Measurements from ENCODE around the gene ABCG2. TPM values are rescaled to one million over a fixed set of nuclear protein-coding genes. Genes with fewer than 3 reads are reported as not detected.

ABCG2 gene
- total RNA-seq, 2 donors from 2014 or later: 12.3 to 15.3 TPM

GRCh38 chr4:88171206-88171605 is 12.8 kb upstream of the ABCG2 start:
- H3K27ac ChIP-seq: no peak overlapping the region
- intact Hi-C loops (cut with DNase I): no loop called here
- H3K4me1 ChIP-seq (replicated peaks): no peaks in the 10 kb centered on the region
- 81% methylated on average over 2 of the region's 2 CpGs for WGBS
- H3K36me3 ChIP-seq: no peaks in the 10 kb centered on the region
- TF ChIP-seq CTCF (IDR thresholded peaks at IDR 0.05): no peak
- no peak for TF ChIP-seq POLR2AphosphoS5 (IDR thresholded peaks at IDR 0.05)
- no peak for TF ChIP-seq POLR2A (IDR thresholded peaks at IDR 0.05)
- no peak overlapping the region for H3K4me3 ChIP-seq
- no peaks in the 10 kb centered on the region for H3K27me3 ChIP-seq (replicated peaks; ENCODE audit: insufficient read depth)
- DNase-seq (ENCODE audit: low spot score): no peak
- no peaks in the 10 kb centered on the region for H3K9me3 ChIP-seq

- no peak for TF ChIP-seq POLR2AphosphoS5 (IDR thresholded peaks at IDR 0.05)
- no peak for TF ChIP-seq CTCF (IDR thresholded peaks at IDR 0.05)
- no peak for TF ChIP-seq POLR2A (IDR thresholded peaks at IDR 0.05)
- intact Hi-C loops (cut with DNase I): no loop called here
- Histone ChIP-seq H3K4me1 (replicated peaks) (no peaks in the 10 kb centered on the region), H3K4me3 (no peak overlapping the region), H3K36me3 (no peaks in the 10 kb centered on the region), H3K27me3 (replicated peaks; ENCODE audit: insufficient read depth) (peaks cover 1% of the 10 kb centered on the region), H3K9me3 (no peaks in the 10 kb centered on the region), H3K27ac (no peak overlapping the region)
- WGBS: 34% methylated on average over 2 of the region's 2 CpGs
- DNase-seq (ENCODE audit: low spot score): no peak
These were observed 10.9 kb upstream of the ABCG2 start for GRCh38 chr4:88169298-88169697.

- no peak for TF ChIP-seq CTCF (IDR thresholded peaks at IDR 0.05)
- no peak for TF ChIP-seq POLR2AphosphoS5 (IDR thresholded peaks at IDR 0.05)
- no peak for TF ChIP-seq POLR2A (IDR thresholded peaks at IDR 0.05)
- intact Hi-C loops (cut with DNase I): no loop called here
- H3K27me3 ChIP-seq (replicated peaks; ENCODE audit: insufficient read depth): peaks cover 2% of the 10 kb centered on the region
- 91% methylated on average over 3 of the region's 3 CpGs for WGBS
- no peaks in the 10 kb centered on the region for H3K9me3 ChIP-seq
- no peak for DNase-seq (ENCODE audit: low spot score)
- H3K4me3 ChIP-seq: no peak overlapping the region
- H3K27ac ChIP-seq: no peak overlapping the region
- H3K4me1 ChIP-seq (replicated peaks): no peaks in the 10 kb centered on the region
- no peaks in the 10 kb centered on the region for H3K36me3 ChIP-seq
These were observed 8.2 kb upstream of the ABCG2 start for GRCh38 chr4:88166608-88167007.

GRCh38 chr4:88163336-88163735 is 4.9 kb upstream of the ABCG2 start:
- 84% methylated on average over 6 of the region's 6 CpGs for WGBS
- intact Hi-C loops (cut with DNase I): no loop called here
- TF ChIP-seq POLR2AphosphoS5 (IDR thresholded peaks at IDR 0.05) (no peak), POLR2A (IDR thresholded peaks at IDR 0.05) (no peak), CTCF (IDR thresholded peaks at IDR 0.05) (no peak)

GRCh38 chr4:88162626-88163025 is 4.2 kb upstream of the ABCG2 start:
- H3K4me1 ChIP-seq (replicated peaks): no peaks in the 10 kb centered on the region
- DNase-seq (ENCODE audit: low spot score): no peak
- peaks cover 2% of the 10 kb centered on the region for H3K27me3 ChIP-seq (replicated peaks; ENCODE audit: insufficient read depth)
- no peak overlapping the region for H3K4me3 ChIP-seq
- intact Hi-C loops (cut with DNase I): no loop called here
- no peaks in the 10 kb centered on the region for H3K9me3 ChIP-seq
- TF ChIP-seq POLR2A (IDR thresholded peaks at IDR 0.05): no peak
- no peak for TF ChIP-seq CTCF (IDR thresholded peaks at IDR 0.05)
- TF ChIP-seq POLR2AphosphoS5 (IDR thresholded peaks at IDR 0.05): no peak
- H3K36me3 ChIP-seq: no peaks in the 10 kb centered on the region
- H3K27ac ChIP-seq: no peak overlapping the region

More at GRCh38 chr4:88163336-88163735, 4.9 kb upstream of the ABCG2 start:
- peaks cover 2% of the 10 kb centered on the region for H3K27me3 ChIP-seq (replicated peaks; ENCODE audit: insufficient read depth)
- no peaks in the 10 kb centered on the region for H3K4me1 ChIP-seq (replicated peaks)
- no peaks in the 10 kb centered on the region for H3K36me3 ChIP-seq
- DNase-seq (ENCODE audit: low spot score): no peak
- H3K27ac ChIP-seq: no peak overlapping the region
- H3K9me3 ChIP-seq: no peaks in the 10 kb centered on the region
- no peak overlapping the region for H3K4me3 ChIP-seq

Data from prostate gland (tissue), 2 donors.